Loucy (cell line): ENCODE results near the gene GAREM1.
"Not testable (repeated sequence)": the region's sequence is repeated elsewhere in the genome, so short reads cannot be mapped to it uniquely, and the experiment has no call there.

Experiments used
- H2AFZ ChIP-seq: fragments of 200-600 bp; sonication (generic); 2 replicates; pipeline ENCODE4 v1.6.0; 2016; ENCODE audit warnings: antibody characterized with exemption, mild to moderate bottlenecking, low read length, moderate library complexity
- H3F3A ChIP-seq: fragments of 200-600 bp; 2 replicates; pipeline ENCODE4 v1.6.0; 2016; ENCODE audit warnings: antibody characterized with exemption, low read depth, mild to moderate bottlenecking
- H3K27me3 ChIP-seq: fragments of 200-600 bp; sonication (generic); 2 replicates; pipeline ENCODE4 v1.6.1; 2014; ENCODE audit warnings: low read length, mild to moderate bottlenecking; ENCODE audit not compliant: insufficient read depth, poor library complexity, severe bottlenecking
- H3K36me3 ChIP-seq: fragments of 200-600 bp; sonication (generic); 2 replicates; pipeline ENCODE4 v1.6.1; 2016; ENCODE audit warnings: low read length; ENCODE audit not compliant: insufficient read depth
- H3K4me1 ChIP-seq: fragments of 200-600 bp; sonication (generic); 2 replicates; pipeline ENCODE4 v1.5.1; 2014; ENCODE audit warnings: low read length, mild to moderate bottlenecking; ENCODE audit not compliant: insufficient read depth, poor library complexity, severe bottlenecking
- H3K4me2 ChIP-seq: fragments of 200-600 bp; sonication (generic); 2 replicates; pipeline ENCODE4 v1.6.0; 2014; ENCODE audit warnings: antibody characterized with exemption, low read length, low read depth, mild to moderate bottlenecking; ENCODE audit not compliant: poor library complexity, severe bottlenecking
- H3K4me3 ChIP-seq: fragments of 200-600 bp; sonication (generic); 2 replicates; pipeline ENCODE4 v1.5.1; 2014; ENCODE audit warnings: low read length, mild to moderate bottlenecking, mixed read lengths; ENCODE audit not compliant: poor library complexity, severe bottlenecking
- H3K79me2 ChIP-seq: fragments of 200-600 bp; sonication (generic); 2 replicates; pipeline ENCODE4 v1.6.1; 2014; ENCODE audit warnings: low read length; ENCODE audit not compliant: insufficient read depth
- H3K9ac ChIP-seq: fragments of 200-600 bp; sonication (generic); 2 replicates; pipeline ENCODE4 v1.6.0; 2014; ENCODE audit warnings: mild to moderate bottlenecking, low read depth, low read length, moderate library complexity; ENCODE audit not compliant: poor library complexity, severe bottlenecking
- H3K9me2 ChIP-seq: fragments of 200-600 bp; sonication (generic); replicated peaks from 2 replicates; pipeline ENCODE4 v1.6.1; 2016; ENCODE audit warnings: low read depth, low read length, mixed read lengths
- H3K9me3 ChIP-seq: fragments of 200-600 bp; sonication (generic); 2 replicates; pipeline ENCODE4 v1.6.1; 2014; ENCODE audit warnings: mild to moderate bottlenecking, antibody characterized with exemption, low read length, low read depth; ENCODE audit not compliant: insufficient read depth
- H4K20me1 ChIP-seq: fragments of 200-600 bp; sonication (generic); 2 replicates; pipeline ENCODE4 v1.6.0; 2014; ENCODE audit warnings: antibody characterized with exemption, low read length, mild to moderate bottlenecking; ENCODE audit not compliant: insufficient read depth, poor library complexity, severe bottlenecking
- CTCF ChIP-seq: fragments of 200-600 bp; sonication (generic); conservative IDR thresholded peaks from 2 replicates; pipeline ENCODE4 v1.5.1; 2014; ENCODE audit warnings: mild to moderate bottlenecking, antibody characterized with exemption, low read length
- EZH2phosphoT487 ChIP-seq: fragments of 200-600 bp; IDR thresholded peaks from 2 replicates; pipeline ENCODE4 v1.6.1; 2018; ENCODE audit warnings: antibody characterized with exemption, mild to moderate bottlenecking, moderate library complexity, borderline replicate concordance

GAREM1 gene

GRCh38 chr18:32296851-32297250, 173.8 kb downstream of the GAREM1 start:
- Histone ChIP-seq H3K4me2 (no peak overlapping the region), H3K27me3 (no peaks in the 10 kb centered on the region), H3K79me2 (no peaks in the 10 kb centered on the region), H3F3A (no peaks in the 10 kb centered on the region), H3K9me2 (no peaks in the 10 kb centered on the region), H3K9ac (no peak overlapping the region), H3K9me3 (no peaks in the 10 kb centered on the region), H3K4me1 (no peaks in the 10 kb centered on the region), H2AFZ (no peak overlapping the region), H3K4me3 (no peak overlapping the region), H3K36me3 (no peaks in the 10 kb centered on the region), H4K20me1 (no peaks in the 10 kb centered on the region)
- TF ChIP-seq EZH2phosphoT487 (no peak), CTCF (no peak)

GRCh38 chr18:32295604-32296003, 175.1 kb downstream of the GAREM1 start:
- no peaks in the 10 kb centered on the region for H3K27me3 ChIP-seq
- no peak overlapping the region for H3K9ac ChIP-seq
- no peak overlapping the region for H3K4me3 ChIP-seq
- no peaks in the 10 kb centered on the region for H3F3A ChIP-seq
- no peaks in the 10 kb centered on the region for H3K9me2 ChIP-seq
- H4K20me1 ChIP-seq = no peaks in the 10 kb centered on the region
- no peaks in the 10 kb centered on the region for H3K9me3 ChIP-seq
- TF ChIP-seq EZH2phosphoT487 = no peak
- no peak for TF ChIP-seq CTCF
- H3K4me1 ChIP-seq = no peaks in the 10 kb centered on the region
- no peaks in the 10 kb centered on the region for H3K36me3 ChIP-seq
- H3K4me2 ChIP-seq = no peak overlapping the region
- no peak overlapping the region for H2AFZ ChIP-seq
- H3K79me2 ChIP-seq = no peaks in the 10 kb centered on the region

GRCh38 chr18:32293107-32293506, 177.6 kb downstream of the GAREM1 start:
- Histone ChIP-seq H3K4me3 (no peak overlapping the region), H3K79me2 (no peaks in the 10 kb centered on the region), H3K36me3 (no peaks in the 10 kb centered on the region), H4K20me1 (no peaks in the 10 kb centered on the region), H3K9me3 (no peaks in the 10 kb centered on the region), H3K9me2 (no peaks in the 10 kb centered on the region), H3F3A (no peaks in the 10 kb centered on the region), H3K9ac (no peak overlapping the region), H2AFZ (no peak overlapping the region), H3K4me2 (no peak overlapping the region), H3K4me1 (no peaks in the 10 kb centered on the region), H3K27me3 (no peaks in the 10 kb centered on the region)
- no peak for TF ChIP-seq CTCF
- TF ChIP-seq EZH2phosphoT487 = no peak

GRCh38 chr18:32291623-32292022, 179.1 kb downstream of the GAREM1 start:
- H3K9me3 ChIP-seq, H3K79me2 ChIP-seq, H3K9me2 ChIP-seq, H3K4me1 ChIP-seq, H4K20me1 ChIP-seq, H2AFZ ChIP-seq, H3K4me2 ChIP-seq, H3K27me3 ChIP-seq, H3F3A ChIP-seq, H3K4me3 ChIP-seq, H3K36me3 ChIP-seq, H3K9ac ChIP-seq: not testable (repeated sequence)
